ENCODE results near the gene APMAP. TPM values are rescaled to one million over a fixed set of nuclear protein-coding genes. Genes with fewer than 3 reads are reported as not detected.

Gene APMAP
- total RNA-seq, 2 experiments from 2014 or later: 9.5 to 11.3 TPM

DNA sequence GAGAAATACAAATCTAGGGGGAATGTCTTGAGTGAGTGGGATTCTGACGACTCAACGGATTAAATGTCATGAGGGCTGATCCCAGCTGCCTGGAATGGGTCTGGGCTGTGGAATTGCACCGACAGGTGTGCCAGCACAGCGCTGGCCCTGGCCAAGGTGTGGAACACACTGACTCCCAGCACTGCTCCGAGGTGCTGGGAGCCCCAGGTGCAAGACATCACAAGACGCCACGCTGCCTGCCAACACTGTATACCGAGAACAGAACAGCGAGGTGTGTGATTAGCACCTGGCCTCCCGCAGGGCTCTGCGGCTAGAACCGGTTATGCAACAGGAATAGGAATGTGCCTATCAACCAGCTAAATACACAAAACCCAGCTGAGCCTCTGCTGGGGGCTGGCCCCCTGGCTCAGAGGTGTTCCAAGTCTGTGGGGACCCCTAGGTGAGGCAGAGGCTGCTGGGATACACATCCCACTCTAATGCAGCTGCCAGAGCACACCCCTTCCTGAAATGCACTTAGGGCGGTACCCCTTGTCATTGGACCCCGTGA, 24.8 kb upstream of the APMAP start:
- no peak overlapping the region for H3K4me3 ChIP-seq (ENCODE audit: low read length)

DNA sequence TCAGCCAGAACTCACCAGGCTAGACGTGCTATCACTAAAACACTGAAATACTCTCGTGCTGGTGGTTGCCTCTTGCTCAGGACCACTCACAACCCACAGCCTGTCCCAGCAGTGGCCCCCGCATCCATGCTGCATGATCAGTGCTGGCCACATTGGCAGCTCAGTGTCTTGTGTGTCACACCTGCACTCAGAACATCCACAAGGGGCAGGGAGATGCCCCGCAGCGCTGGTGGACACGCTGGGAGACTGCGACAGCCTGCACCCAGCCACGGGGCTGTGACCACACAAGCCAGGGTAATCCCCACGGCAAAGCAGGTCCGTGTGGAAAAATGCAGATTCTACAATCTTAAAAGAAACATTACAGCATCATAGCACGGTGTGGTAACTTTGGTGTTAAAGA, 23.9 kb upstream of the APMAP start:
- H3K36me3 Mint-ChIP-seq (ENCODE audit: low read depth): peaks cover 89% of the 10 kb centered on the region
- POLR2A ChIA-PET: no interaction called here
- CTCF ChIA-PET: interaction anchor here (1.0 kb wide), 1 partner anchor 10 kb away, joined by 4 read pairs; no protein-coding TSS in a partner anchor
- TF ChIP-seq, protein P1, sequence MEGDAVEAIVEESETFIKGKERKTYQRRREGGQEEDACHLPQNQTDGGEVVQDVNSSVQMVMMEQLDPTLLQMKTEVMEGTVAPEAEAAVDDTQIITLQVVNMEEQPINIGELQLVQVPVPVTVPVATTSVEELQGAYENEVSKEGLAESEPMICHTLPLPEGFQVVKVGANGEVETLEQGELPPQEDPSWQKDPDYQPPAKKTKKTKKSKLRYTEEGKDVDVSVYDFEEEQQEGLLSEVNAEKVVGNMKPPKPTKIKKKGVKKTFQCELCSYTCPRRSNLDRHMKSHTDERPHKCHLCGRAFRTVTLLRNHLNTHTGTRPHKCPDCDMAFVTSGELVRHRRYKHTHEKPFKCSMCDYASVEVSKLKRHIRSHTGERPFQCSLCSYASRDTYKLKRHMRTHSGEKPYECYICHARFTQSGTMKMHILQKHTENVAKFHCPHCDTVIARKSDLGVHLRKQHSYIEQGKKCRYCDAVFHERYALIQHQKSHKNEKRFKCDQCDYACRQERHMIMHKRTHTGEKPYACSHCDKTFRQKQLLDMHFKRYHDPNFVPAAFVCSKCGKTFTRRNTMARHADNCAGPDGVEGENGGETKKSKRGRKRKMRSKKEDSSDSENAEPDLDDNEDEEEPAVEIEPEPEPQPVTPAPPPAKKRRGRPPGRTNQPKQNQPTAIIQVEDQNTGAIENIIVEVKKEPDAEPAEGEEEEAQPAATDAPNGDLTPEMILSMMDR (IDR thresholded peaks at IDR 0.05): no peak
- Histone ChIP-seq H3K9me3 (ENCODE audit: control insufficient read depth in 1 of 2, insufficient read depth in 1 of 2, low read length in 2 of 2) (peaks cover 0 to 3% of the 10 kb centered on the region in 2 experiments), H3K27me3 (ENCODE audit: control insufficient read depth in 1 of 2, insufficient read depth in 2 of 2, low read length in 2 of 2) (no peaks in the 10 kb centered on the region), H3K4me1 (ENCODE audit: insufficient read depth, low read length) (no peaks in the 10 kb centered on the region), H3K27ac (ENCODE audit: low read depth in 1 of 2, low read length in 2 of 2) (no peak overlapping the region), H3K36me3 (ENCODE audit: insufficient read depth, low read length) (peaks cover 90% of the 10 kb centered on the region), H3K4me3 (ENCODE audit: low read length) (no peak overlapping the region)
- H3K4me1 Mint-ChIP-seq (ENCODE audit: low read depth): no peaks in the 10 kb centered on the region
- DNase-seq (no peak), ATAC-seq (ENCODE audit: poor library complexity) (no peak)
- no peak overlapping the region for H3K27ac Mint-ChIP-seq
- H3K9me3 Mint-ChIP-seq: no peaks in the 10 kb centered on the region
- H3K4me3 Mint-ChIP-seq: no peak overlapping the region
- intact Hi-C loops (cut with DNase I, micrococcal nuclease): no loop called here
- H3K27me3 Mint-ChIP-seq: no peaks in the 10 kb centered on the region

More for the DNA sequence above, 24.8 kb upstream of the APMAP start:
- TF ChIP-seq, protein P1 (IDR thresholded peaks at IDR 0.05): no peak
- Histone ChIP-seq H3K36me3 (ENCODE audit: insufficient read depth, low read length) (peaks cover 85% of the 10 kb centered on the region), H3K27ac (ENCODE audit: low read depth in 1 of 2, low read length in 2 of 2) (no peak overlapping the region), H3K27me3 (ENCODE audit: control insufficient read depth in 1 of 2, insufficient read depth in 2 of 2, low read length in 2 of 2) (no peaks in the 10 kb centered on the region), H3K9me3 (ENCODE audit: control insufficient read depth in 1 of 2, insufficient read depth in 1 of 2, low read length in 2 of 2) (peaks cover 0 to 3% of the 10 kb centered on the region in 2 experiments), H3K4me1 (ENCODE audit: insufficient read depth, low read length) (no peaks in the 10 kb centered on the region)
- Mint-ChIP-seq H3K9me3 (no peaks in the 10 kb centered on the region), H3K27ac (no peak overlapping the region), H3K36me3 (ENCODE audit: low read depth) (peaks cover 80% of the 10 kb centered on the region), H3K4me3 (no peak overlapping the region), H3K4me1 (ENCODE audit: low read depth) (no peaks in the 10 kb centered on the region), H3K27me3 (no peaks in the 10 kb centered on the region)
- ATAC-seq (ENCODE audit: poor library complexity): no peak
- intact Hi-C loops (cut with DNase I, micrococcal nuclease): no loop called here
- ChIA-PET POLR2A (no interaction called here), CTCF (interaction anchor here (1.0 kb wide), 1 partner anchor 9 kb away, joined by 4 read pairs; no protein-coding TSS in a partner anchor)
- no peak for DNase-seq

- H3K4me1 ChIP-seq (ENCODE audit: insufficient read depth, low read length): no peaks in the 10 kb centered on the region
- CTCF ChIA-PET: no interaction called here
- DNase-seq (no peak), ATAC-seq (ENCODE audit: poor library complexity) (no peak)
- H3K27me3 ChIP-seq (ENCODE audit: control insufficient read depth in 1 of 2, insufficient read depth in 2 of 2, low read length in 2 of 2): no peaks in the 10 kb centered on the region
- H3K27me3 Mint-ChIP-seq: no peaks in the 10 kb centered on the region
- H3K4me1 Mint-ChIP-seq (ENCODE audit: low read depth): no peaks in the 10 kb centered on the region
- intact Hi-C loops (cut with DNase I, micrococcal nuclease): no loop called here
- peaks cover 93% of the 10 kb centered on the region for H3K36me3 Mint-ChIP-seq (ENCODE audit: low read depth)
- peaks cover 90% of the 10 kb centered on the region for H3K36me3 ChIP-seq (ENCODE audit: insufficient read depth, low read length)
- peaks cover 0 to 3% of the 10 kb centered on the region in 2 experiments for H3K9me3 ChIP-seq (ENCODE audit: control insufficient read depth in 1 of 2, insufficient read depth in 1 of 2, low read length in 2 of 2)
- POLR2A ChIA-PET: interaction anchor here (0.8 kb wide), 1 partner anchor 42 kb away, joined by 4 read pairs; the partner anchor contains the start of gene ACSS1
- H3K4me3 Mint-ChIP-seq: no peak overlapping the region
- no peak overlapping the region for H3K27ac Mint-ChIP-seq
- H3K9me3 Mint-ChIP-seq: no peaks in the 10 kb centered on the region
- H3K4me3 ChIP-seq (ENCODE audit: low read length): no peak overlapping the region
- no peak overlapping the region for H3K27ac ChIP-seq (ENCODE audit: low read depth in 1 of 2, low read length in 2 of 2)
- TF ChIP-seq, protein P1 (IDR thresholded peaks at IDR 0.05): no peak
These were observed 23.4 kb upstream of the APMAP start for GRCh38 chr20:25015986-25016385.
